ENCODE results near the gene SSR3. TPM values are rescaled to one million over a fixed set of nuclear protein-coding genes. Genes with fewer than 3 reads are reported as not detected.

The SSR3 gene
- total RNA-seq, 4 donors from 2014 or later: 42.5 to 74.7 (median 57.1) TPM

DNA sequence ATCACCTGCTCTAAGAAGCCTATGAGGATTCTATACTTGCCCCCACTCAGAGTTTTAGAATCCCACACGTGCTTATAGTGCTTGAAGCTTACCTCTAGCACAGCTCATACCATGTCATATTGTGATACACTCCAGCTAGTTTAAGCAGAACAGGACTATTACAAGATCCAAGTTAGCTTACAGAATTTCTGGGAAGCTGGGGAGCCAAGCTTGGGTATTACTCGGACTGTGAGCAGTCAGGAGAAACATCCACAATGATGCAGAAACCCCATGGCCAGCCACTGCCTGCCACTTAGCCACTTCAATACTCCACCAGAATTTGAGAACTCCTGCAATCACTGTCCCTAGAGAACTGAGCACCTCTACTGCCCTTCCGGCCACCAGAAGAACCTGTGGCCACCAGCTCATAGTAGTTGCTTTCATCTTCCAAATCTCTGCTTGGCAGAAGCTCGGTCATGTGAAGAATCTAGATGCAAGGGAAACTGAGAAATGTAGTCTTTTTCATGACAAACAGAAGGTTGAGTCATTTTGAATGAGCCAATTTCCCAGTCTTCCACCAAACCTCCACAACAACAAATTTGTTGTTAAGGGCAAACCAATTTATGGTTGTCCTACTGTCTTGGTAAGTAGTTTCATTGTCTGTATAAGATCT, 27.7 kb upstream of the SSR3 start:
- no peak for DNase-seq
- Histone ChIP-seq H3K4me1 (no peaks in the 10 kb centered on the region), H3K4me3 (no peak overlapping the region), H3K27ac (no peak overlapping the region), H3K36me3 (no peaks in the 10 kb centered on the region), H3K27me3 (no peaks in the 10 kb centered on the region), H3K9me3 (no peaks in the 10 kb centered on the region)
- WGBS, 2 donors: 74 to 89% methylated on average over 4 of the region's 4 CpGs
- intact Hi-C loops (cut with DNase I): no loop called here
- no peak for TF ChIP-seq POLR2A (IDR thresholded peaks at IDR 0.05)
- TF ChIP-seq, protein P1, sequence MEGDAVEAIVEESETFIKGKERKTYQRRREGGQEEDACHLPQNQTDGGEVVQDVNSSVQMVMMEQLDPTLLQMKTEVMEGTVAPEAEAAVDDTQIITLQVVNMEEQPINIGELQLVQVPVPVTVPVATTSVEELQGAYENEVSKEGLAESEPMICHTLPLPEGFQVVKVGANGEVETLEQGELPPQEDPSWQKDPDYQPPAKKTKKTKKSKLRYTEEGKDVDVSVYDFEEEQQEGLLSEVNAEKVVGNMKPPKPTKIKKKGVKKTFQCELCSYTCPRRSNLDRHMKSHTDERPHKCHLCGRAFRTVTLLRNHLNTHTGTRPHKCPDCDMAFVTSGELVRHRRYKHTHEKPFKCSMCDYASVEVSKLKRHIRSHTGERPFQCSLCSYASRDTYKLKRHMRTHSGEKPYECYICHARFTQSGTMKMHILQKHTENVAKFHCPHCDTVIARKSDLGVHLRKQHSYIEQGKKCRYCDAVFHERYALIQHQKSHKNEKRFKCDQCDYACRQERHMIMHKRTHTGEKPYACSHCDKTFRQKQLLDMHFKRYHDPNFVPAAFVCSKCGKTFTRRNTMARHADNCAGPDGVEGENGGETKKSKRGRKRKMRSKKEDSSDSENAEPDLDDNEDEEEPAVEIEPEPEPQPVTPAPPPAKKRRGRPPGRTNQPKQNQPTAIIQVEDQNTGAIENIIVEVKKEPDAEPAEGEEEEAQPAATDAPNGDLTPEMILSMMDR (IDR thresholded peaks at IDR 0.05): no peak

DNA sequence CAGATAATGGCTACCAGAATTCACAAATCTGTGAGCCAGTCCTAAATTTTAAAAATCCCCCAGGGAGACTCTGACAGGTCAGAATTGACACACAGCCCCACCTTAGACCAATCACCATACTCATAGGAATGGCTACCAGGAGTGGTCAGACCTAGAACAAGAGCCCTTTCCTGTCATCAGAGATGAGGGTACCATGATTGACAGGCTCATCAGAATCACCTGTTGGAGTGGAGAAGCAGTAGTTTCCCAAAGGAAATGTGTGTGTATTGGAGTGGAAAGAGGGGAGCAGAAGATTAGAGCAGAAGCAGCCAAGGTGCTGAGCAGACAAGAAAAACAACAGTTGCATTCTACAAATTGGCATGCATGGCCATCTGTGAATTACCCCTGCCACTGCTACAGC, 27.0 kb upstream of the SSR3 start:
- Histone ChIP-seq H3K4me1 (no peaks in the 10 kb centered on the region), H3K9me3 (no peaks in the 10 kb centered on the region), H3K36me3 (no peaks in the 10 kb centered on the region), H3K27me3 (no peaks in the 10 kb centered on the region), H3K27ac (no peak overlapping the region), H3K4me3 (no peak overlapping the region)
- intact Hi-C loops (cut with DNase I): no loop called here
- DNase-seq: no peak
- TF ChIP-seq, protein P1 (IDR thresholded peaks at IDR 0.05): no peak
- TF ChIP-seq POLR2A (IDR thresholded peaks at IDR 0.05): no peak

DNA sequence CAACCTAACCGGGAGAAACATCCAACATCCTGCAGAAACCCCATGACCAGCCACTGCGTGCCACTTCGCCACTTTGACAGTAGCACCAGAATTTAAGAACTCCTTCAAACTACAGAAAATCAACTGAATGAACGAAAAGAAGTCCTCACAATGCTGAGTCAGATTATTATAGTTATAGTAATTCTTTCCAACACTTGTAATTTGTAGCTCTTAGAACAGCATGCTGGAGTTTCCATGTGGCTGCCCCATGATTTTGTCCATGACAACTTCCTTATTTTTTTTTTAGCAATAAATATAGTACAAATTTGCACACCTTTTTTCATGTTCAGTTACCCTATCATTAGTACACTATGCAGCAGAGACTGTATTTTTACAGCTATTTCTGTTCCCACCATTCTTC, 26.1 kb upstream of the SSR3 start:
- H3K36me3 ChIP-seq: no peaks in the 10 kb centered on the region
- H3K27me3 ChIP-seq: no peaks in the 10 kb centered on the region
- H3K27ac ChIP-seq: no peak overlapping the region
- no peak overlapping the region for H3K4me3 ChIP-seq
- intact Hi-C loops (cut with DNase I): no loop called here
- WGBS, 2 donors: 90 to 94% methylated on average over 4 of the region's 4 CpGs
- H3K4me1 ChIP-seq: no peaks in the 10 kb centered on the region
- no peaks in the 10 kb centered on the region for H3K9me3 ChIP-seq
- TF ChIP-seq, protein P1 (IDR thresholded peaks at IDR 0.05): no peak
- no peak for TF ChIP-seq POLR2A (IDR thresholded peaks at IDR 0.05)
- DNase-seq: no peak

DNA sequence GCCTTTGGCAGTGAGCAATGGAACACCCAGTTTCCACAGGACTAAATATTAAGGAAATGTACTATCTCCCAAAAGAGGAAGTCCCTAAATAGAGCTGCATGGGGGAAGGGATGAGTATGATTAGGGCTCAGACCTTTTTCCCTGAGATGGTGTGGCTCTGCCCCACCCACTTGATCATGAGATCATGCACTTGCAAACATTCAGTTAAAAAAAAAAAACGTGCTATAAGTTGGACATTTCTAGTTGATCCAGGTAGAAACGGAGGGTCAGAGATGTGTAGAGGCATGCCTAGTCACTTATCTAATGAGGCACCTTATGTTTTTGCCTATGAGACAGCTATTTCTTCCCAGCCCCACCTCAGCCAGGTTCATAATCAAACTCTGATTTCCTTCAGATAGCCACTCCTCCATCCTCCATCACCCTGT, 24.5 kb upstream of the SSR3 start:
- H3K27me3 ChIP-seq: no peaks in the 10 kb centered on the region
- intact Hi-C loops (cut with DNase I): no loop called here
- no peaks in the 10 kb centered on the region for H3K36me3 ChIP-seq
- no peak for TF ChIP-seq POLR2A (IDR thresholded peaks at IDR 0.05)
- TF ChIP-seq, protein P1 (IDR thresholded peaks at IDR 0.05): no peak
- H3K4me3 ChIP-seq: no peak overlapping the region
- 13 to 57% methylated on average over 2 of the region's 2 CpGs for WGBS, 2 donors
- no peaks in the 10 kb centered on the region for H3K4me1 ChIP-seq
- no peak for DNase-seq
- H3K27ac ChIP-seq: no peak overlapping the region
- H3K9me3 ChIP-seq: no peaks in the 10 kb centered on the region

DNA sequence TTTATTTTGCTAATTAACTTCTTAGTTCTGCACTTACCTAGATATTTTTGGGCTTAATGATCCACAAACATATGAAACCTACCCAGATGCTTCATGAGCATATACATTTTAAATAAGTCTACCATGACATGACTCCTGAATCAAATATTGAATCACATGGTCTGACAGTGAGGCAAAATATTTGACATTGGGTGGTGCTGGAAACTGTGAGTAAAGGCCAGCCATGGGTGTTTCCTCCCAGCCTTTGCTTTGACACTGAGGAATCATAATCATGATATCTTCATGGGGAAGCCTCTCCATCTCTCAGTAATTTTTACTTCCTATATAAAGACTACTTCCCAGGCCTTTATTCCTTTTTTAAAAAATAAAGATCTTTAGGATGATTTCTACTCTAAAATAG, 22.8 kb upstream of the SSR3 start:
- intact Hi-C loops (cut with DNase I): no loop called here

More for the DNA sequence above, 22.8 kb upstream of the SSR3 start:
- no peak for TF ChIP-seq POLR2A (IDR thresholded peaks at IDR 0.05)
- TF ChIP-seq, protein P1 (IDR thresholded peaks at IDR 0.05): no peak
- Histone ChIP-seq H3K36me3 (no peaks in the 10 kb centered on the region), H3K4me1 (no peaks in the 10 kb centered on the region), H3K4me3 (no peak overlapping the region), H3K9me3 (no peaks in the 10 kb centered on the region), H3K27me3 (no peaks in the 10 kb centered on the region), H3K27ac (no peak overlapping the region)
- no peak for DNase-seq

All from esophagus squamous epithelium (tissue), 5 donors.